Measurements from ENCODE around the gene DNAJC1.
"Not testable (repeated sequence)": the region's sequence is repeated elsewhere in the genome, so short reads cannot be mapped to it uniquely, and the experiment has no call there.

DNAJC1 gene

DNA sequence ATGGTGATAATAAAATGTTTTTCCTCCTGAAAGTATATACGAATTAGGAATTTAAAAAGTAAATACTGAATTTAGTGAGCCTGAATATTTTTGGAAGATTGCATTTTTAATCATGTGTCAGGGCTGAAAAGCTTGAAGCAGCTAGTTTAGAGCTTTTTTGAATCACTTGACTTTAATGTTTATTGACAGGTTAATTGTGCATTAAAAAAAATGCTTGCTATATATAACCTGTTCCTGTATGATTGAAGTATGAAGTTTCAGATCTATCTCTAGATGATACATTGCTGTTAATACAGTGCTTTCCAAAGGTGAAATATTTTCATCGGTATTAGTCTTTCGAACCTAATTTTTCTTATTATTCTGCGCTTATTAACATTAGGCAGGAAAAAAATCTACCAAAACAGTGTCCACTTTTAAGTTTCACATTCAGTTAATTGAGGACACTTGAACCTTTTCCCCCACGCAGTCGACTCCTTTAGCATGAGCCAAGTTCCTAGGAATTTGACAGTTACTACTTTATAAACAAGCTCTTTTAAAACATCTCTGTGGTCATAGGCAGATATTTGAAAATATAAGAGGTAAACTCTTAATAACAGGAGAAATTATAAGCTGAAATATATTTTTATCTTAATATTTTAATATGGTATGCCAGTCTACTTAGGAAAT, 282.4 kb downstream of the DNAJC1 start:
- no peak for DNase-seq

DNA sequence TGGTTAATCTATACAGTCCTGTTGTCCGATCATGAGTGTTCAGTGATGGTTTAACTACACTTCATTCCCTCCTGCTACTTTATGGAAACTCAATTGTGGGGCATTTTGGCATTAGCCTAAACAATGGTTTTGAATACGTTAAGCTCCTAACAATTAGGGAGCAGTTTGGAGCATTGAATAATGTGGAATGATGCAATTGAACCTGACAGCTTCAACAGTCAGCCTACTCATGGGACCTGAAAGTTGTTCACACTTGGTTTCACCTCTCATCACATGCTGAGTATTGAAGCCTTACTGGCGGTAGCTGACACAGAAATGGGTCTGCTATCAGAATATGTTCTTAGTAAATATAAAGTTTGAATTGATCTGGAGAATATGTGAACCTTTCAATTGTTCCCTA, 283.4 kb downstream of the DNAJC1 start:
- no peak for DNase-seq

DNA sequence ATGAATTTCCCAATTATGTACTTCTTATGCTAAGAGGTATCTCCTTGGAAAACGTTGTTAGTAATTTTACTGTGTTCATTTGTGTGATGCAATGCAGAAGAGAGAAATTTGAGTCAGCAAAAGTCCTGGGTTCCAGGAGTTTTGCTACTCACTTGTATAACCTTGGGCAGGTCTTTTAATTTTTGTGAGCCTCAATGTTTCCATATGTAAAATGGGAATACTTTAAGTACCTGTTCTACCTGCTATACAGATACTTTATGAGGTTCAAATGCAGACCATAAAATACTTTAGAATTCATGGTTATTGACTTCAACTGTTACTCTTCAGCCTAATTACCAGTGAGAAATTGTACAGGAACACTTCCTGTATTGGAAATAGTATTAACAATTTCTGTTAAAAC, 284.0 kb downstream of the DNAJC1 start:
- no peak for DNase-seq

DNA sequence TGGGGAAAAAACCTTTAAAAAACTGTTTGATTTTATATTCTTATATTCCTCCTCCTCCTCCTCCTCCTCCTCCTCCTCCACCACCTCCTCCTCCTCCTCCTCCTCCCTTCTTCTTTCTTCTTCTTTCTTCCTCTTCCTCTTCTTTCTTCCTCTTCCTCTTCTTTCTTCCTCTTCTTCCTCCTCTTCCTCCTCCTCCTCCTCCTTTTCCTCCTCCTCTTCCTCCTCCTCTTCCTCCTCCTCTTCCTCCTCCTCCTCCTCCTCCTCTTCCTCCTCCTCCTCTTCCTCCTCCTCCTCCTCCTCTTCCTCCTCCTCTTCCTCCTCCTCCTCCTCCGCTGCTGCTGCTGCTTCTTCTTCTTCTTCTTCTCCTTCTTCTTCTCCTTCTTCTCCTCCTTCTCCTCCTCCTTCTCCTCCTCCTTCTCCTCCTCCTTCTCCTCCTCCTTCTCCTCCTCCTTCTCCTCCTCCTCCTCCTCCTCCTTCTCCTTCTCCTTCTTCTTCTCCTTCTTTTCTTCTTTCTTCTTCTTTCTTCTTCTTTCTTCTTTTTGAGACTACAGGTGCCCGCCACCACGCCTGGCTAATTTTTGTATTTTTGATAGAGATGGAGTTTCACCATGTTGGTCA, 286.0 kb downstream of the DNAJC1 start:
- not testable (repeated sequence) for DNase-seq

DNA sequence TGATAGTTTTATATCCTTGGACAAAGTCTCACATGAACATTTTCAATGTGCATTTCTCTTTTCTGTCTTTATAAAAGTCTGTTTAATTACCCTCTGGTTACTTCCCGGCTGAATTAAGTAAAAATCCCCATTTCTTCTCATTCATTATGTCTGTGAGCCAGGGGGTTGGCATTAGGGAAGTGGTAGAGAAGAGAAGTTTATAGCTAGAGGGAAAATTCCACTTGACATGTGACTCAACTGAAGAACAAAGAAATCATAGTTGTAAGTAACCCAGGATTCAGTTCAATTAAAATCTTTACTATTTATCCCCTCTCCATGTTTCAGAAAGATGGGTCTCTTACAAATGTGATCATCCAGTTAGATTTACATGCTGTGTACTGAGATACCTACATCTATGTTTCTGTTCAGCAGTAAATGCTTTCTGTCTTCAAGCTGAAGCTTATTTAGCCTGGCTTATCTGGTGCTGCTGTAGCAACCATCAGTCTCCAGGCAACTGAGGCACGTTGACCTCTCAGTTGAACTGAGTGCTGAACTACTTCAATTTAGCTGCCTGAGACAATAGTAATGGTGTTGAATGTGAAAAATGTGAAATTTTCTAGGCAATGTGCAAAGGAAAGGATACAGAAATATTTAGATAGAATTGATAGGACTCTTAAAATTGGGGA, 287.9 kb downstream of the DNAJC1 start:
- DNase-seq, result no peak

DNA sequence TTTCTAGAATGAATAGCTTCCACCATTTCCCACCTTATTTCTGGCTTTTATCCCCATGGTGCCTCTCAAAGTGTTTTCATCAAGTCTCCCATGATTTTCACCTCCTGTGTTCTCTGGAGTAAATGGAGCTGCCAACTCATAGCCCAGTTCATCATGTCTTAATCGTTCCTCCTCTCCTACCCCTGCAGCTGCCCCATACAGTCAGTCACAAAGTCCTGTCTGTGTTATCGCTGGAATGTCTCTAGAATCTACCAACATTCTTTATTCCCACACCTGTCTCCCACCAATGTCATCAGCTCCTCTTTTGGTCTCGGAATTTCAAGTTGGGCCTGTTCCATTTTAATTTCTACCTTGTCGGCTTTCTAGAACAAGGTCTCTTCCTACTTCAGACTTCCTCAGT, 290.6 kb downstream of the DNAJC1 start:
- DNase-seq, result no peak

DNA sequence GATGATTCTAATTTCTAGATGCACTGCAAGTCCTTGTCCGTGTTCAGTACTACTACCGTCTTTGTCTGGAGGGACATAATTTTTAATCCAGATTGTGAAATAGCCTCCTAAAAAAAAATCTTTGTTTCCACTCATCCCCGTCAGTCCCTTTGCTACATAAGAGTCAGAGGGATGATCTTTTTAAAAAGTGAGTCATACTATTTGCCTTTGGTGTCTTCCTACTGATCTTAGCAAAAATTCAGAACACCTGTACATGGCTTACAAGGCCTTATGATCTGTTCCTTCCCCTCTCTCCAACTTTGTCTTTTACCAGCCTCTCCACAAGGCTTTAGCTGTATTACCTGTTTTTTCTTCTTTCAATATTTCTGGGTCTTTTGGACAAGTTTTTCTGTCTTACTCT, 296.0 kb downstream of the DNAJC1 start:
- DNase-seq, result no peak
